Neural cell (in vitro differentiated cells): ENCODE results near the gene NTPCR. TPM values are rescaled to one million over a fixed set of nuclear protein-coding genes. Genes with fewer than 3 reads are reported as not detected.

Source experiments
- H2AFZ ChIP-seq: fragments of 200-600, 300-800 bp; sonication (generic), shearing (Covaris generic); 2 replicates; pipeline ENCODE4 v1.6.0; 2014; ENCODE audit warnings: low read depth, mild to moderate bottlenecking, antibody characterized with exemption, low read length, moderate library complexity
- H3F3A ChIP-seq: fragments of 200-600 bp; shearing (Covaris generic); 2 replicates; pipeline ENCODE4 v1.6.1; 2016; ENCODE audit warnings: mild to moderate bottlenecking, moderate library complexity, mixed read lengths, antibody characterized with exemption, low read length; ENCODE audit not compliant: insufficient read depth, poor library complexity, severe bottlenecking
- H3K27ac ChIP-seq: fragments of 200-600, 300-800 bp; sonication (generic), shearing (Covaris generic); 2 replicates; pipeline ENCODE4 v1.5.1; 2014; ENCODE audit warnings: mild to moderate bottlenecking, low read length, moderate library complexity
- H3K27me3 ChIP-seq: fragments of 300-800, 200-600 bp; sonication (generic), shearing (Covaris generic); 2 replicates; pipeline ENCODE4 v1.6.0; 2014; ENCODE audit warnings: mild to moderate bottlenecking, low read depth, low read length, moderate library complexity; ENCODE audit not compliant: insufficient read depth
- H3K36me3 ChIP-seq: fragments of 300-800, 200-600 bp; sonication (generic), shearing (Covaris generic); 2 replicates; pipeline ENCODE4 v1.5.1; 2014; ENCODE audit warnings: mild to moderate bottlenecking, antibody characterized with exemption, low read length, moderate library complexity; ENCODE audit not compliant: insufficient read depth
- H3K4me2 ChIP-seq: fragments of 300-800, 200-600 bp; sonication (generic), shearing (Covaris generic); 2 replicates; pipeline ENCODE4 v1.6.0; 2014; ENCODE audit warnings: mild to moderate bottlenecking, low read length
- H3K4me3 ChIP-seq: fragments of 300-800, 200-600 bp; sonication (generic), shearing (Covaris generic); 2 replicates; pipeline ENCODE4 v1.5.1; 2014; ENCODE audit warnings: mild to moderate bottlenecking, low read length, moderate library complexity
- H3K79me2 ChIP-seq: fragments of 200-600 bp; shearing (Covaris generic); replicated peaks from 2 replicates; pipeline ENCODE4 v1.6.0; 2014; ENCODE audit warnings: mild to moderate bottlenecking, low read length, moderate library complexity; ENCODE audit not compliant: insufficient read depth
- H3K9ac ChIP-seq: fragments of 300-800, 200-600 bp; sonication (generic), shearing (Covaris generic); 2 replicates; pipeline ENCODE4 v1.6.1; 2016; ENCODE audit warnings: mild to moderate bottlenecking, low read length, mixed read lengths
- H3K9me2 ChIP-seq: fragments of 200-600 bp; shearing (Covaris generic); 2 replicates; pipeline ENCODE4 v1.6.1; 2016; ENCODE audit warnings: mild to moderate bottlenecking, low read length, mixed read lengths; ENCODE audit not compliant: insufficient read depth
- H3K9me3 ChIP-seq: fragments of 200-600, 300-800 bp; sonication (generic), shearing (Covaris generic); 2 replicates; pipeline ENCODE4 v1.6.1; 2016; ENCODE audit warnings: mild to moderate bottlenecking, mixed run types, low read length, moderate library complexity, mixed read lengths
- H4K20me1 ChIP-seq: fragments of 200-600 bp; shearing (Covaris generic); 2 replicates; pipeline ENCODE4 v1.6.1; 2016; ENCODE audit warnings: mild to moderate bottlenecking, mixed run types; ENCODE audit not compliant: insufficient read depth
- EP300 ChIP-seq: fragments of 450-650 bp; conservative IDR thresholded peaks from 2 replicates; pipeline ENCODE4 v1.6.1; 2014; ENCODE audit warnings: antibody characterized with exemption, mild to moderate bottlenecking, moderate library complexity; ENCODE audit not compliant: poor library complexity, severe bottlenecking
- EZH2 ChIP-seq: fragments of 200-600, 300-800 bp; shearing (Covaris generic), sonication (generic); IDR thresholded peaks from 2 replicates; pipeline ENCODE4 v1.6.1; 2014; ENCODE audit warnings: antibody characterized with exemption, low read length, borderline replicate concordance, mild to moderate bottlenecking; ENCODE audit not compliant: insufficient read depth, poor library complexity, severe bottlenecking
- MXI1 ChIP-seq: fragments of 450-650 bp; conservative IDR thresholded peaks from 2 replicates; pipeline ENCODE4 v1.6.1; 2014; ENCODE audit warnings: antibody characterized with exemption, mild to moderate bottlenecking; ENCODE audit not compliant: poor library complexity, severe bottlenecking
- POLR2AphosphoS5 ChIP-seq: IDR thresholded peaks from 2 replicates; pipeline ENCODE4 v1.6.1; 2012
- RAD21 ChIP-seq: fragments of 450-650 bp; conservative IDR thresholded peaks from 2 replicates; pipeline ENCODE4 v1.6.1; 2014; ENCODE audit warnings: antibody characterized with exemption, mild to moderate bottlenecking, moderate library complexity
- SMC3 ChIP-seq: fragments of 450-650 bp; conservative IDR thresholded peaks from 2 replicates; pipeline ENCODE4 v1.6.1; 2014; ENCODE audit warnings: antibody characterized with exemption, mild to moderate bottlenecking, moderate library complexity; ENCODE audit not compliant: poor library complexity
- TAF1 ChIP-seq: IDR thresholded peaks from 2 replicates; pipeline ENCODE4 v1.6.1; 2012; ENCODE audit warnings: low read depth
- polyA plus RNA-seq: library from polyadenylated mRNA; depleted of rRNA; stranded (reverse); fragments of >200 nt; gene quantifications from 2 replicates; pipeline ENCODE4 v1.2.3, GENCODE V29; 2014
- TF ChIP-seq, protein P1 (sequence below): IDR thresholded peaks from 2 replicates; pipeline ENCODE4 v1.6.1; 2012; ENCODE audit warnings: borderline replicate concordance
- TF ChIP-seq, protein P2 (sequence below): fragments of 450-650 bp; IDR thresholded peaks from 2 replicates; pipeline ENCODE4 v1.5.1; 2014; ENCODE audit warnings: antibody characterized with exemption, mild to moderate bottlenecking, moderate library complexity; ENCODE audit not compliant: poor library complexity, severe bottlenecking

Gene NTPCR
- polyA plus RNA-seq, 1 donor from 2014 or later = 36.7 TPM

DNA sequence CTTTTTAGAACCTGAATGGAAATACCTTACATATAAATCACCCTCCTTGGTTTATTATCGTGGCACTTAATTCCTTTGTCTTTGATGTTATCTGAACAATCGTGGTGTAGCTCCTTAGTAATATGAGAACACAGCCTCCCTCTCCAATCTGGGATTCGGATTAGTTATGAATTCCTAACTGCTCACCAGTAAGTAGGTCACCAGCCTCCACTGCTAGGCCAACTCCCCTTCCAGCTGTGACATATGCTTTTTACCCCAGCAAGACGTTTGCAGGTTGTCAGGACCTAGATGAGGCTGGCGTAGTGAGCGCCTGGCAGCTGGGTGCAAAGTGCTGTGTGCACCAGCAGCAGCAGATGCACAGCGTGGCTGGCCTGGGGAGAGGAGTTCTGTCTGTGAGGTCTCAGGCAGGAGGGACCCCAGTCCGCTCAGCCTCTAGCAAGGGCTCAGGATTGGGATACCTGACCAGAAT lies 38.2 kb downstream of the NTPCR start:
- no peak overlapping the region for H3K4me2 ChIP-seq
- H3K9me2 ChIP-seq = no peaks in the 10 kb centered on the region
- H3F3A ChIP-seq = no peaks in the 10 kb centered on the region
- H3K79me2 ChIP-seq = no peaks in the 10 kb centered on the region
- no peak for TF ChIP-seq RAD21
- TF ChIP-seq, protein P1, sequence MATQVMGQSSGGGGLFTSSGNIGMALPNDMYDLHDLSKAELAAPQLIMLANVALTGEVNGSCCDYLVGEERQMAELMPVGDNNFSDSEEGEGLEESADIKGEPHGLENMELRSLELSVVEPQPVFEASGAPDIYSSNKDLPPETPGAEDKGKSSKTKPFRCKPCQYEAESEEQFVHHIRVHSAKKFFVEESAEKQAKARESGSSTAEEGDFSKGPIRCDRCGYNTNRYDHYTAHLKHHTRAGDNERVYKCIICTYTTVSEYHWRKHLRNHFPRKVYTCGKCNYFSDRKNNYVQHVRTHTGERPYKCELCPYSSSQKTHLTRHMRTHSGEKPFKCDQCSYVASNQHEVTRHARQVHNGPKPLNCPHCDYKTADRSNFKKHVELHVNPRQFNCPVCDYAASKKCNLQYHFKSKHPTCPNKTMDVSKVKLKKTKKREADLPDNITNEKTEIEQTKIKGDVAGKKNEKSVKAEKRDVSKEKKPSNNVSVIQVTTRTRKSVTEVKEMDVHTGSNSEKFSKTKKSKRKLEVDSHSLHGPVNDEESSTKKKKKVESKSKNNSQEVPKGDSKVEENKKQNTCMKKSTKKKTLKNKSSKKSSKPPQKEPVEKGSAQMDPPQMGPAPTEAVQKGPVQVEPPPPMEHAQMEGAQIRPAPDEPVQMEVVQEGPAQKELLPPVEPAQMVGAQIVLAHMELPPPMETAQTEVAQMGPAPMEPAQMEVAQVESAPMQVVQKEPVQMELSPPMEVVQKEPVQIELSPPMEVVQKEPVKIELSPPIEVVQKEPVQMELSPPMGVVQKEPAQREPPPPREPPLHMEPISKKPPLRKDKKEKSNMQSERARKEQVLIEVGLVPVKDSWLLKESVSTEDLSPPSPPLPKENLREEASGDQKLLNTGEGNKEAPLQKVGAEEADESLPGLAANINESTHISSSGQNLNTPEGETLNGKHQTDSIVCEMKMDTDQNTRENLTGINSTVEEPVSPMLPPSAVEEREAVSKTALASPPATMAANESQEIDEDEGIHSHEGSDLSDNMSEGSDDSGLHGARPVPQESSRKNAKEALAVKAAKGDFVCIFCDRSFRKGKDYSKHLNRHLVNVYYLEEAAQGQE = no peak
- TF ChIP-seq EZH2 = no peak
- TF ChIP-seq MXI1 = no peak
- TF ChIP-seq, protein P2, sequence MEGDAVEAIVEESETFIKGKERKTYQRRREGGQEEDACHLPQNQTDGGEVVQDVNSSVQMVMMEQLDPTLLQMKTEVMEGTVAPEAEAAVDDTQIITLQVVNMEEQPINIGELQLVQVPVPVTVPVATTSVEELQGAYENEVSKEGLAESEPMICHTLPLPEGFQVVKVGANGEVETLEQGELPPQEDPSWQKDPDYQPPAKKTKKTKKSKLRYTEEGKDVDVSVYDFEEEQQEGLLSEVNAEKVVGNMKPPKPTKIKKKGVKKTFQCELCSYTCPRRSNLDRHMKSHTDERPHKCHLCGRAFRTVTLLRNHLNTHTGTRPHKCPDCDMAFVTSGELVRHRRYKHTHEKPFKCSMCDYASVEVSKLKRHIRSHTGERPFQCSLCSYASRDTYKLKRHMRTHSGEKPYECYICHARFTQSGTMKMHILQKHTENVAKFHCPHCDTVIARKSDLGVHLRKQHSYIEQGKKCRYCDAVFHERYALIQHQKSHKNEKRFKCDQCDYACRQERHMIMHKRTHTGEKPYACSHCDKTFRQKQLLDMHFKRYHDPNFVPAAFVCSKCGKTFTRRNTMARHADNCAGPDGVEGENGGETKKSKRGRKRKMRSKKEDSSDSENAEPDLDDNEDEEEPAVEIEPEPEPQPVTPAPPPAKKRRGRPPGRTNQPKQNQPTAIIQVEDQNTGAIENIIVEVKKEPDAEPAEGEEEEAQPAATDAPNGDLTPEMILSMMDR = no peak
- no peak for TF ChIP-seq SMC3
- TF ChIP-seq POLR2AphosphoS5 = no peak
- TF ChIP-seq EP300 = no peak
- no peak for TF ChIP-seq TAF1
- peaks cover 1% of the 10 kb centered on the region for H3K9me3 ChIP-seq
- H4K20me1 ChIP-seq = no peaks in the 10 kb centered on the region
- no peaks in the 10 kb centered on the region for H3K27me3 ChIP-seq
- no peak overlapping the region for H3K4me3 ChIP-seq
- H3K27ac ChIP-seq = no peak overlapping the region
- H3K9ac ChIP-seq = no peak overlapping the region
- peaks cover 12% of the 10 kb centered on the region for H3K36me3 ChIP-seq
- no peak overlapping the region for H2AFZ ChIP-seq

DNA sequence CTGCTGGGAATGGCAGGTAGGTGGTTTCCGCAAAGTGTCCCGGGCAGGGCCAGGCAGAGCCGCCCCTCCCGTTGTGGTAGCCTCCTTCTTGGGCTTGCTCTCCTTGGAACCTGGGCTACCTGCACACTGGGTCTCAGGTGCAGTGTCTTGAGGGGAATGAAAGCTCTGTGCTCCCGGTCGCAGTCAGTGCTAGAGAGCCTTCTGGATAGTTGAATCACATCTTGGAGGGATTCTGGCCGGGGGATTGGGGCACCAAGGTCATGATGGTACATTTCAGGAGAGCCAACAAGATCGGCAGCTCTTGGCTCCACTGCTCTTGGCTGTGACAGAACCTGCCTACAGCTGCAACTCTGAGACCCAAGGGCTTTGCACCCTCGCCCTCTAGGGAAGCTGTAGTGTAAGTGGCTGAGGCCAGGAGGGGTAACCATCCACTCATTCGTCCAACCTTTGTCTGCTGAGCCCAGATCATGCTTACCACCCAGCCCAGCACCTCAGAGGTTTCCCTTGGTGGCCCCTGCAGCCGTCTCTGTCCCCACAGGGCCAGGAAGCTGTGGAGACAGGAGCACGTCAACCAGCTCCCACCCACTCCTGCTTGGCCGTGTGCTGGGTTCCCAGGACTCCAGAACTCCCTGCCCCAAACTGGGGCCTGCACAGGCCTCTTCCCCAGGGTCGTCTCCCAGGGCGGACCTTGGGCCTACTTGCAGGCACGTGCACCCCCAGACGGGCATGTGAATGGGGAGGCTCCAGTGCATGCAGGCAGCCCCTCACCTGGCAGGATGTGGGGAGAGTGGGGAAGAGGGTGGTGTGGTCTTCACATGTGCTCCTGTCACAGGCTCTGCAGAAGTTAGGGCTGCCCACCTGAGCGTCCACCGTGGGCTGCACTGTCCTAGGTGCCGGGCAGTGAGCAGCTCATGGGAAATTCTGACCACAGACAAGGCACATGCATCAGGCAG lies 40.0 kb downstream of the NTPCR start:
- Histone ChIP-seq H4K20me1 (no peaks in the 10 kb centered on the region), H3K79me2 (no peaks in the 10 kb centered on the region), H3K4me2 (no peak overlapping the region), H3K27me3 (no peaks in the 10 kb centered on the region), H2AFZ (no peak overlapping the region), H3F3A (no peaks in the 10 kb centered on the region), H3K27ac (no peak overlapping the region), H3K9ac (no peak overlapping the region), H3K36me3 (peaks cover 12% of the 10 kb centered on the region), H3K4me3 (no peak overlapping the region), H3K9me2 (no peaks in the 10 kb centered on the region), H3K9me3 (peaks cover 5% of the 10 kb centered on the region)
- TF ChIP-seq, protein P1 = no peak
- no peak for TF ChIP-seq EZH2
